ENCODE data around the gene ADAMTS13.

DNA sequence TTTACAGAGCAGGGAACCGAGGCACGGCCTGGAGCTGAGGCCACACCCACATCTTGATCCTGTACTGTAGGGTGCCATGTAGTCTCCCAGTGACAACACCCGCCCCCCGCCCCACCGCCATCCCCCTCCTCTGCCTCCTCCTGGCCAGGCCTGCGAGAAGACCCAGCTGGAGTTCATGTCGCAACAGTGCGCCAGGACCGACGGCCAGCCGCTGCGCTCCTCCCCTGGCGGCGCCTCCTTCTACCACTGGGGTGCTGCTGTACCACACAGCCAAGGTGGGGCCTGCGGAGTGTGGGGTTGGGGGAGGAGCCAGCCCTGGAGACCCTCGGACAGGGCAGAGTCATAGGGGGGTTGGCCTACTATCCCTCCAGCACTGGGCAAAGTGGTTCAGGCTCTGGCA, 14.5 kb downstream of the ADAMTS13 start:
- TF ChIP-seq CTCF (IDR thresholded peaks at IDR 0.05; ENCODE audit: low read depth, low read length) (no peak), EZH2phosphoT487 (IDR thresholded peaks at IDR 0.05; ENCODE audit: low read depth) (no peak)

Data from OCI-LY3 (cell line).